Right lobe of liver (tissue), 4 donors: ENCODE measurements around the gene BMPER.

Experiments
- POLR2A ChIP-seq: fragments of 450-650 bp; IDR thresholded peaks from one replicate; pipeline ENCODE4 v1.6.1; 2017; ENCODE audit warnings: antibody characterized with exemption, mild to moderate bottlenecking
- TF ChIP-seq, protein P1 (sequence below), 4 donors: fragments of 200-600 bp in 3 of 4; fragments of 450-650 bp in 1 of 4; IDR thresholded peaks; one replicate each; pipeline versions ENCODE4 v1.5.1 to v1.8.0; 2016 to 2022; ENCODE audit warnings: antibody characterized with exemption in 4 of 4, mild to moderate bottlenecking in 2 of 4
- donor health status: DM: no; HTN: no; CAD: no.
- donor health status: DM: no; HTN: no; CAD: no.
- donor health status: DM: no; HTN: yes; CAD: no.

DNA sequence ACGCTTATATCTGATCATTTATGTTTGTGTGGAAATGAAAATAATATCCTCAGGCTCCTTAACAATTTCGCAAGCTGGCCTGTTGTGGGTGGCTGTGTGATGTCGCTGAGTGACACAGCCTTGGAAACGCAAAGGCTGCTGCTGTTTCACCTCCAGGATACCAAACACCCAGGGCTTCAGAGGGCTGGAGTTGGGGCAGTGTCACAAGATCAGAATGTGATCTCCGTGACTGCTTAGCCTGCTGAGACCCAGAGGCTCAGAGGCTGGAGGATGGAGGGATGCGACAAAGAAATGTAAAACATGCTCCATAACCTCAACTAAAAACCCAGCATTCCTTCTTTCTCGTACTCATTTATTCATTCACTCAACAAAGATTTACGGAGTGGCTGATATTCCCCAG, 37.2 kb upstream of the BMPER start:
- TF ChIP-seq, protein P1, sequence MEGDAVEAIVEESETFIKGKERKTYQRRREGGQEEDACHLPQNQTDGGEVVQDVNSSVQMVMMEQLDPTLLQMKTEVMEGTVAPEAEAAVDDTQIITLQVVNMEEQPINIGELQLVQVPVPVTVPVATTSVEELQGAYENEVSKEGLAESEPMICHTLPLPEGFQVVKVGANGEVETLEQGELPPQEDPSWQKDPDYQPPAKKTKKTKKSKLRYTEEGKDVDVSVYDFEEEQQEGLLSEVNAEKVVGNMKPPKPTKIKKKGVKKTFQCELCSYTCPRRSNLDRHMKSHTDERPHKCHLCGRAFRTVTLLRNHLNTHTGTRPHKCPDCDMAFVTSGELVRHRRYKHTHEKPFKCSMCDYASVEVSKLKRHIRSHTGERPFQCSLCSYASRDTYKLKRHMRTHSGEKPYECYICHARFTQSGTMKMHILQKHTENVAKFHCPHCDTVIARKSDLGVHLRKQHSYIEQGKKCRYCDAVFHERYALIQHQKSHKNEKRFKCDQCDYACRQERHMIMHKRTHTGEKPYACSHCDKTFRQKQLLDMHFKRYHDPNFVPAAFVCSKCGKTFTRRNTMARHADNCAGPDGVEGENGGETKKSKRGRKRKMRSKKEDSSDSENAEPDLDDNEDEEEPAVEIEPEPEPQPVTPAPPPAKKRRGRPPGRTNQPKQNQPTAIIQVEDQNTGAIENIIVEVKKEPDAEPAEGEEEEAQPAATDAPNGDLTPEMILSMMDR (IDR thresholded peaks at IDR 0.05), result no peak
- no peak for TF ChIP-seq POLR2A
